ENCODE results near the gene XPNPEP1. TPM values are rescaled to one million over a fixed set of nuclear protein-coding genes. Genes with fewer than 3 reads are reported as not detected.
"Not testable (repeated sequence)": the region's sequence is repeated elsewhere in the genome, so short reads cannot be mapped to it uniquely, and the experiment has no call there.

Gene XPNPEP1
- total RNA-seq, 1 experiment from 2014 or later = 71.3 TPM

DNA sequence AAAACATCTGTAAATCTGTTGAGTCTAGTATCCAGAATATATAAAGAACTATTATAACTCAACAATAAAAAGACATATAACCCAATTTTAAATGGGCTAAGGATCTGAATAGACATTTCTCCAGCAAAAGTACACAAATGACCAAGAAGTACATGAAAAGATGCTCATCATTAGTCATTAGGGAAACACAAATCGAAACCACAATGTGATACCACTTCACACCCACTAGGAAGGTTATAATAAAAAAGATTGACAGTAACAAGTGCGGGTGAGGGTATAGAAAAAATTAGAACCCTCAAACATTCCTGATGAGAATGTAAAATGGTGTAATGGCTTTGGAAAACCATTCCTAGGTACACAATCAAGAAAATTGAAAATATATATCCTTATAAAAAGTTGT, 4.1 kb downstream of the XPNPEP1 start:
- H3K27ac Mint-ChIP-seq = no peak overlapping the region

DNA sequence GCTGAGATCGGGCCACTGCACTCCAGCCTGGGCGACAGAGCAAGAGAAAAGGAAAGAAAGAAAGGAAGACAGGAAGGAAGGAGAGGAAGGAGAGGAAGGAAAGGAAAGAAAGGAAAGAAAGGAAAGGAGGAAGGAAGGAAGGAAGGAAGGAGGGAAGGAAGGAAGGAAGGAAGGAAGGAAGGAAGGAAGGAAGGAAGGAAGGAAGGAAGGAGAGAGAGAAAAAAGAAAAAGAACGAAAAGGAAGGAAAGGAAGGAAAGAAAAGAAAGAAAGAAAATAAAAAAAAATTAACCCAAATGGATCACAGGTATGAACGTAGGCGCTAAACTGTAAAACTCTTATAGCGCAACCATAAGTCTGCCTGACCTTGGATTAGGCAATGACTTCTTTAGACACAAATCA, 4.6 kb downstream of the XPNPEP1 start:
- H3K9ac ChIP-seq (ENCODE audit: extremely low read depth, insufficient read length, low read length); H3K79me2 ChIP-seq (ENCODE audit: insufficient read depth, low read length); DNase-seq: not testable (repeated sequence)

More for the DNA sequence above, 4.1 kb downstream of the XPNPEP1 start:
- no peaks in the 10 kb centered on the region for H3K79me2 ChIP-seq (ENCODE audit: insufficient read depth, low read length)
- DNase-seq = no peak
- no peak overlapping the region for H3K56ac ChIP-seq (ENCODE audit: insufficient read length, low read depth, low read length)
- no peak overlapping the region for H3K9ac ChIP-seq (ENCODE audit: extremely low read depth, insufficient read length, low read length)
- WGBS (ENCODE audit: extremely low coverage, insufficient read length, low lambda C conversion rate) = no CpG with 5 or more reads among the region's 2 CpGs
- H3K14ac ChIP-seq (ENCODE audit: insufficient read depth, low read length) = no peak overlapping the region
- H3K4me2 ChIP-seq (ENCODE audit: insufficient read depth, insufficient read length, low read length) = no peak overlapping the region
- H4K91ac ChIP-seq (ENCODE audit: insufficient read length, low read depth, low read length) = no peak overlapping the region
- H2AFZ ChIP-seq (ENCODE audit: low read length) = no peak overlapping the region
- no peak overlapping the region for H2BK5ac ChIP-seq (ENCODE audit: insufficient read length, low read length)
- H3K18ac ChIP-seq (ENCODE audit: insufficient read length, low read depth, low read length) = no peak overlapping the region
- H3K4me1 ChIP-seq (ENCODE audit: insufficient read depth, low read length) = peaks cover 10% of the 10 kb centered on the region; the same call in 1 of the 2 replicates
- H4K20me1 ChIP-seq (ENCODE audit: control insufficient read depth, insufficient read depth, insufficient read length) = no peaks in the 10 kb centered on the region
- no peak overlapping the region for H2BK20ac ChIP-seq (ENCODE audit: low read depth, low read length, poor library complexity, severe bottlenecking)
- H3K79me1 ChIP-seq (ENCODE audit: insufficient read depth, low read depth, low read length, poor library complexity, severe bottlenecking) = peaks cover 2% of the 10 kb centered on the region
- no peaks in the 10 kb centered on the region for H3K9me3 ChIP-seq (ENCODE audit: control insufficient read depth, low read depth, low read length)
- Mint-ChIP-seq H3K4me3 (no peak overlapping the region), H3K27me3 (ENCODE audit: low read depth) (peaks cover 4% of the 10 kb centered on the region), H3K9me3 (no peaks in the 10 kb centered on the region; a peak in 1 of 5 replicates), H3K36me3 (ENCODE audit: insufficient read depth in 1 of 3, low read depth in 3 of 3) (peaks cover 0 to 2% (median 0%) of the 10 kb centered on the region in 3 experiments; a peak in 2 of 7 replicates), H3K4me1 (peaks cover 34 to 41% of the 10 kb centered on the region in 2 experiments)
- no peak overlapping the region for H3T11ph ChIP-seq (ENCODE audit: low read length)
- H3K23ac ChIP-seq (ENCODE audit: insufficient read length, low read depth, low read length) = no peak overlapping the region
- no peak overlapping the region for H2BK120ac ChIP-seq (ENCODE audit: low read depth, low read length, poor library complexity, severe bottlenecking)
- no peak overlapping the region for H4K5ac ChIP-seq (ENCODE audit: insufficient read length, low read depth, low read length)
- TF ChIP-seq, protein P1, sequence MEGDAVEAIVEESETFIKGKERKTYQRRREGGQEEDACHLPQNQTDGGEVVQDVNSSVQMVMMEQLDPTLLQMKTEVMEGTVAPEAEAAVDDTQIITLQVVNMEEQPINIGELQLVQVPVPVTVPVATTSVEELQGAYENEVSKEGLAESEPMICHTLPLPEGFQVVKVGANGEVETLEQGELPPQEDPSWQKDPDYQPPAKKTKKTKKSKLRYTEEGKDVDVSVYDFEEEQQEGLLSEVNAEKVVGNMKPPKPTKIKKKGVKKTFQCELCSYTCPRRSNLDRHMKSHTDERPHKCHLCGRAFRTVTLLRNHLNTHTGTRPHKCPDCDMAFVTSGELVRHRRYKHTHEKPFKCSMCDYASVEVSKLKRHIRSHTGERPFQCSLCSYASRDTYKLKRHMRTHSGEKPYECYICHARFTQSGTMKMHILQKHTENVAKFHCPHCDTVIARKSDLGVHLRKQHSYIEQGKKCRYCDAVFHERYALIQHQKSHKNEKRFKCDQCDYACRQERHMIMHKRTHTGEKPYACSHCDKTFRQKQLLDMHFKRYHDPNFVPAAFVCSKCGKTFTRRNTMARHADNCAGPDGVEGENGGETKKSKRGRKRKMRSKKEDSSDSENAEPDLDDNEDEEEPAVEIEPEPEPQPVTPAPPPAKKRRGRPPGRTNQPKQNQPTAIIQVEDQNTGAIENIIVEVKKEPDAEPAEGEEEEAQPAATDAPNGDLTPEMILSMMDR (conservative IDR thresholded peaks at IDR 0.05) = no peak
- H3K4ac ChIP-seq (ENCODE audit: low read depth, low read length) = no peak overlapping the region
- H4K8ac ChIP-seq (replicated peaks; ENCODE audit: insufficient read length, low read depth, low read length) = no peak overlapping the region
- no peak overlapping the region for H2AK5ac ChIP-seq (ENCODE audit: insufficient read length, low read length)
- no peak overlapping the region for H3K27ac ChIP-seq (ENCODE audit: insufficient read length, low read depth, low read length)
- H2BK15ac ChIP-seq (ENCODE audit: low read depth, low read length) = no peak overlapping the region
- H3K27me3 ChIP-seq (ENCODE audit: insufficient read depth, low read length) = no peaks in the 10 kb centered on the region
- no peak overlapping the region for H2BK12ac ChIP-seq (ENCODE audit: insufficient read length, low read depth, low read length)
- peaks cover 8% of the 10 kb centered on the region for H3K23me2 ChIP-seq (ENCODE audit: insufficient read length, low read depth, low read length, poor library complexity, severe bottlenecking)

More for the DNA sequence above, 4.6 kb downstream of the XPNPEP1 start:
- H4K91ac ChIP-seq (ENCODE audit: insufficient read length, low read depth, low read length); H3K9me3 Mint-ChIP-seq; H3K9me3 ChIP-seq (ENCODE audit: control insufficient read depth, low read depth, low read length); H3K4me2 ChIP-seq (ENCODE audit: insufficient read depth, insufficient read length, low read length); H3K27me3 ChIP-seq (ENCODE audit: insufficient read depth, low read length); H3K14ac ChIP-seq (ENCODE audit: insufficient read depth, low read length); H3K79me1 ChIP-seq (ENCODE audit: insufficient read depth, low read depth, low read length, poor library complexity, severe bottlenecking); H3K27me3 Mint-ChIP-seq (ENCODE audit: low read depth); H2BK120ac ChIP-seq (ENCODE audit: low read depth, low read length, poor library complexity, severe bottlenecking); H3K4me3 Mint-ChIP-seq; H4K20me1 ChIP-seq (ENCODE audit: control insufficient read depth, insufficient read depth, insufficient read length); H4K8ac ChIP-seq (replicated peaks; ENCODE audit: insufficient read length, low read depth, low read length); H3K18ac ChIP-seq (ENCODE audit: insufficient read length, low read depth, low read length); H4K5ac ChIP-seq (ENCODE audit: insufficient read length, low read depth, low read length); H2AFZ ChIP-seq (ENCODE audit: low read length); H2BK15ac ChIP-seq (ENCODE audit: low read depth, low read length); H2BK5ac ChIP-seq (ENCODE audit: insufficient read length, low read length); H2AK5ac ChIP-seq (ENCODE audit: insufficient read length, low read length); H3K27ac ChIP-seq (ENCODE audit: insufficient read length, low read depth, low read length); H3K23ac ChIP-seq (ENCODE audit: insufficient read length, low read depth, low read length); H2BK12ac ChIP-seq (ENCODE audit: insufficient read length, low read depth, low read length); H3T11ph ChIP-seq (ENCODE audit: low read length); H3K4ac ChIP-seq (ENCODE audit: low read depth, low read length); H2BK20ac ChIP-seq (ENCODE audit: low read depth, low read length, poor library complexity, severe bottlenecking); H3K4me1 ChIP-seq (ENCODE audit: insufficient read depth, low read length); H3K56ac ChIP-seq (ENCODE audit: insufficient read length, low read depth, low read length); H3K36me3 Mint-ChIP-seq (ENCODE audit: insufficient read depth in 1 of 3, low read depth in 3 of 3); H3K23me2 ChIP-seq (ENCODE audit: insufficient read length, low read depth, low read length, poor library complexity, severe bottlenecking): not testable (repeated sequence)
- no CpG with 5 or more reads among the region's 6 CpGs for WGBS (ENCODE audit: extremely low coverage, insufficient read length, low lambda C conversion rate)
- peak overlapping the region; percentile 19 to 69 (median 49); a peak in 3 of 7 replicates for H3K27ac Mint-ChIP-seq
- H3K4me1 Mint-ChIP-seq = peaks cover 34 to 40% of the 10 kb centered on the region in 2 experiments

All from H9 (cell line).